Liver (tissue), 9 donors: ENCODE measurements around the gene SHC2. TPM values are rescaled to one million over a fixed set of nuclear protein-coding genes. Genes with fewer than 3 reads are reported as not detected.
A peak's percentile ranks its signal among the peaks of the same experiment; 100 is the strongest.

ENCODE experiments used
- DNase-seq: peaks from one replicate; pipeline ENCODE4 v3.0.0-alpha.2; 2017; ENCODE audit warnings: low spot score
- H3K27ac ChIP-seq, 2 donors: one replicate each; pipeline ENCODE4 v1.7.0; 2013; ENCODE audit warnings: inconsistent platforms in 2 of 2, low read length in 2 of 2, control low read depth in 1 of 2, low read depth in 1 of 2, mild to moderate bottlenecking in 1 of 2
- H3K27me3 ChIP-seq, 4 donors: one replicate each; pipeline versions ENCODE4 v1.6.1 to v1.7.0; 2013; ENCODE audit warnings: low read length in 3 of 4, inconsistent platforms in 1 of 4, mild to moderate bottlenecking in 1 of 4, moderate library complexity in 1 of 4; ENCODE audit not compliant: control insufficient read depth in 4 of 4, insufficient read depth in 4 of 4
- H3K36me3 ChIP-seq, 4 donors: one replicate each; pipeline versions ENCODE4 v1.6.1 to v1.7.0; 2013; ENCODE audit warnings: low read length in 3 of 4, mild to moderate bottlenecking in 3 of 4, low read depth in 1 of 4, moderate library complexity in 1 of 4; ENCODE audit not compliant: control insufficient read depth in 4 of 4, insufficient read depth in 3 of 4
- H3K4me1 ChIP-seq, 4 donors: one replicate each; pipeline versions ENCODE4 v1.6.1 to v1.7.0; 2013; ENCODE audit warnings: low read length in 3 of 4, mild to moderate bottlenecking in 3 of 4, moderate library complexity in 1 of 4; ENCODE audit not compliant: control insufficient read depth in 4 of 4, insufficient read depth in 4 of 4
- H3K4me3 ChIP-seq, 3 donors: one replicate each; pipeline versions ENCODE4 v1.6.1 to v1.7.0; 2013; ENCODE audit warnings: low read length in 3 of 3, control low read depth in 1 of 3, low read depth in 1 of 3, mild to moderate bottlenecking in 1 of 3
- H3K9ac ChIP-seq, 2 donors: one replicate each; pipeline ENCODE4 v1.7.0; 2013; ENCODE audit warnings: low read length in 2 of 2, mild to moderate bottlenecking in 2 of 2, moderate library complexity in 2 of 2, control low read depth in 1 of 2, low read depth in 1 of 2
- H3K9me3 ChIP-seq, 4 donors: one replicate each; pipeline versions ENCODE4 v1.6.1 to v1.7.0; 2013; ENCODE audit warnings: low read length in 3 of 4; ENCODE audit not compliant: control insufficient read depth in 4 of 4
- FOXA2 ChIP-seq: IDR thresholded peaks from 2 replicates; pipeline ENCODE4 v1.6.1; 2016; ENCODE audit warnings: antibody characterized with exemption
- GABPA ChIP-seq, 2 donors: IDR thresholded peaks in 1 of 2; conservative IDR thresholded peaks in 1 of 2; 2 replicates each; pipeline ENCODE4 v1.6.1; 2016; ENCODE audit warnings: antibody characterized with exemption in 2 of 2, mild to moderate bottlenecking in 1 of 2, moderate library complexity in 1 of 2
- HNF4A ChIP-seq, 2 donors: conservative IDR thresholded peaks; 2 replicates each; pipeline ENCODE4 v1.6.1; 2016; ENCODE audit warnings: antibody characterized with exemption in 2 of 2, mild to moderate bottlenecking in 2 of 2
- JUND ChIP-seq, 2 donors: IDR thresholded peaks; 2 replicates each; pipeline ENCODE4 v1.6.1; 2016; ENCODE audit warnings: antibody characterized with exemption in 2 of 2
- NR2F2 ChIP-seq: IDR thresholded peaks from 2 replicates; pipeline ENCODE4 v1.6.1; 2016; ENCODE audit warnings: antibody characterized with exemption
- RAD21 ChIP-seq, 2 donors: IDR thresholded peaks; 2 replicates each; pipeline ENCODE4 v1.6.1; 2016; ENCODE audit warnings: antibody characterized with exemption in 2 of 2, mild to moderate bottlenecking in 2 of 2
- REST ChIP-seq: IDR thresholded peaks from 2 replicates; pipeline ENCODE4 v1.6.1; 2016; ENCODE audit warnings: antibody characterized with exemption, mild to moderate bottlenecking
- RXRA ChIP-seq, 2 donors: IDR thresholded peaks; 2 replicates each; pipeline ENCODE4 v1.6.1; 2017 to 2018; ENCODE audit warnings: antibody characterized with exemption in 2 of 2, mild to moderate bottlenecking in 1 of 2
- SP1 ChIP-seq: IDR thresholded peaks from 2 replicates; pipeline ENCODE4 v1.6.1; 2018; ENCODE audit warnings: antibody characterized with exemption, mild to moderate bottlenecking
- TAF1 ChIP-seq: conservative IDR thresholded peaks from 2 replicates; pipeline ENCODE4 v1.6.1; 2016; ENCODE audit warnings: antibody characterized with exemption, mild to moderate bottlenecking
- YY1 ChIP-seq: IDR thresholded peaks from 2 replicates; pipeline ENCODE4 v1.6.1; 2016; ENCODE audit warnings: antibody characterized with exemption, mild to moderate bottlenecking
- ZBTB33 ChIP-seq: IDR thresholded peaks from 2 replicates; pipeline ENCODE4 v1.6.1; 2016; ENCODE audit warnings: antibody characterized with exemption
- WGBS: extraction: QIAGEN DNeasy Blood & Tissue Kit; methylation state at CpG from one replicate; pipeline ENCODE4 v1.1.7; 2013; 5-methylcytosine and 5-hydroxymethylcytosine counted together
- polyA plus RNA-seq, 2 donors: library from polyadenylated mRNA; stranded (reverse) in 1 of 2; unstranded in 1 of 2; fragments of 200-250 nt in 1 of 2; fragments of >200 nt in 1 of 2; fragmentation: Nextera tagmentation in 1 of 2; extraction: Ambion mirVana in 1 of 2; gene quantifications; one replicate each; pipeline versions ENCODE4 v1.2.1 to v1.2.3, GENCODE V29; 2013 to 2015
- total RNA-seq, 2 donors: library from RNA; depleted of rRNA; stranded (reverse); fragments of >200 nt; gene quantifications; one replicate each; pipeline ENCODE4 v1.2.3, GENCODE V29; 2014
- TF ChIP-seq, protein P1 (sequence below): IDR thresholded peaks from 2 replicates; pipeline ENCODE4 v1.6.1; 2016; ENCODE audit warnings: antibody characterized with exemption
- TF ChIP-seq, protein P2 (sequence below): fragments of 150-350 bp; IDR thresholded peaks from 2 replicates; pipeline ENCODE4 v1.5.1; 2017; ENCODE audit warnings: improper control_type of control experiment, low read depth, low read length; ENCODE audit not compliant: missing input control
- TF ChIP-seq, protein P3 (sequence below): IDR thresholded peaks from 2 replicates; pipeline ENCODE4 v1.6.1; 2016; ENCODE audit warnings: antibody characterized with exemption
- donor health status: healthy.
- donor health status: healthy.
- donor health status: healthy.
- donor health status: healthy.
- donor health status: healthy.

The SHC2 gene
- total and polyA plus RNA-seq, 4 donors = 15.6 to 43.0 (median 23.0) TPM

DNA sequence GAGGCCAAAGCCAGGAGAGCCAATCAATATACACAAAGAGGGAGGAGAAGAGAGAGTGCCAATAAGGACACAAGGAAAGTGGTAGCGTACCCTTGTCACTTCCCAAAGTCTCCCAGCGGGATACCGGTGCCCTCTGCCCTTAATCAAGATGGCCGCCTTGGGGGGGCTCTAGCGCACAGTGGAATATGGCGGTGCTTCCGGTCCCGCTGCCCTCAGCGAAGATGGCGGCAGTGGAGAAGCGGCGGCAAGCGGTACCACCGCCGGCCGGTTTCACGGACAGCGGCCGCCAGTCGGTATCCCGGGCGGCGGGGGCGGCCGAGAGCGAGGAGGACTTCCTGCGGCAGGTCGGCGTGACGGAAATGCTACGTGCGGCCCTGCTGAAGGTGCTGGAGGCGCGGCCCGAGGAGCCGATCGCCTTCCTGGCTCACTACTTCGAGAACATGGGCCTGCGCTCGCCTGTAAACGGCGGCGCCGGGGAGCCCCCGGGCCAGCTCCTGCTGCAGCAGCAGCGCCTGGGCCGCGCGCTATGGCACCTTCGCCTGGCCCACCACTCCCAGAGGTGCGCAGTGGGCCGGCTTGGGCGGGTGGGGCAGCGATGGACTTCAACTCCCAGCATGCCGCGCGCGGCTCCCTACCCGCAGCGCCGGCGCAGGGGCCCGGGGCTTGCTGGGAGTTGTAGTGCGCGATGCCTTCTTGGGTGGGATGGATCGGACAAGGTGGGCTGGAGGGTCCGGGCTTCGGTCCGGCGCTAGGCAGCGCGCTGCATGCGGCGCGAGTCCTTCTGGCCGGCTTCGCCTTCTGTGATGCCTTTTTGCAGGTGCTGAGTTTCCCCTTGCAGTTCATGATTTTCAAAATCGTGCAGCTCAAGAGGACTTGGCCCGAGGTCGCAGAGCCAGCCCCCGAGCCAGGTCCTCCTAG, 46.7 kb upstream of the SHC2 start, which contains the start of gene TPGS1:
Gene TPGS1 (plus strand): TSS at position 212 of the 918 bp plus-strand sequence. CDS start 10 bp downstream, at position 222.
- WGBS = under 1% methylated on average over 81 of the region's 81 CpGs
- Histone ChIP-seq H3K27ac (peak within 1 kb of the TSS; percentile 65 to 70), H3K4me3 (peak within 1 kb of the TSS; percentile 85 to 99 (median 94)), H3K27me3 (no peaks in the 10 kb centered on the region), H3K9ac (peak within 1 kb of the TSS; percentile 57 to 78), H3K9me3 (no peaks in the 10 kb centered on the region), H3K36me3 (peaks cover 0 to 1% (median 0%) of the 10 kb centered on the region in 4 donors), H3K4me1 (peaks cover 6 to 23% (median 15%) of the 10 kb centered on the region in 4 donors)
- DNase-seq = peak; percentile 84
- no peak for TF ChIP-seq REST
- peak; percentile 83 for TF ChIP-seq SP1
- TF ChIP-seq GABPA (IDR thresholded peaks at IDR 0.05 in 1 of 2, conservative IDR thresholded peaks at IDR 0.05 in 1 of 2) = peak; percentile 77 to 92
- peak; percentile 64 to 70 for TF ChIP-seq RXRA (IDR thresholded peaks at IDR 0.05)
- TF ChIP-seq, protein P1, sequence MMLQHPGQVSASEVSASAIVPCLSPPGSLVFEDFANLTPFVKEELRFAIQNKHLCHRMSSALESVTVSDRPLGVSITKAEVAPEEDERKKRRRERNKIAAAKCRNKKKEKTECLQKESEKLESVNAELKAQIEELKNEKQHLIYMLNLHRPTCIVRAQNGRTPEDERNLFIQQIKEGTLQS = no peak
- TF ChIP-seq YY1 = peak; percentile 100
- peak; percentile 85 for TF ChIP-seq NR2F2
- TF ChIP-seq FOXA2 = peak; percentile 40
- TF ChIP-seq HNF4A (conservative IDR thresholded peaks at IDR 0.05) = peak; percentile 29 to 63
- peak in 1 of 2 donors; percentile 39 for TF ChIP-seq JUND (IDR thresholded peaks at IDR 0.05)

GRCh38 chr19:506404-507285, 45.8 kb upstream of the SHC2 start:
- peaks cover 6 to 23% (median 15%) of the 10 kb centered on the region in 4 donors for H3K4me1 ChIP-seq
- H3K4me3 ChIP-seq = peak overlapping the region; percentile 62 to 99 (median 94)
- 7% methylated on average over 48 of the region's 48 CpGs for WGBS
- peak; percentile 76 to 86 for TF ChIP-seq RAD21 (IDR thresholded peaks at IDR 0.05)
- TF ChIP-seq SP1 = no peak
- peak; percentile 25 for TF ChIP-seq NR2F2
- no peak for TF ChIP-seq FOXA2
- TF ChIP-seq, protein P2, sequence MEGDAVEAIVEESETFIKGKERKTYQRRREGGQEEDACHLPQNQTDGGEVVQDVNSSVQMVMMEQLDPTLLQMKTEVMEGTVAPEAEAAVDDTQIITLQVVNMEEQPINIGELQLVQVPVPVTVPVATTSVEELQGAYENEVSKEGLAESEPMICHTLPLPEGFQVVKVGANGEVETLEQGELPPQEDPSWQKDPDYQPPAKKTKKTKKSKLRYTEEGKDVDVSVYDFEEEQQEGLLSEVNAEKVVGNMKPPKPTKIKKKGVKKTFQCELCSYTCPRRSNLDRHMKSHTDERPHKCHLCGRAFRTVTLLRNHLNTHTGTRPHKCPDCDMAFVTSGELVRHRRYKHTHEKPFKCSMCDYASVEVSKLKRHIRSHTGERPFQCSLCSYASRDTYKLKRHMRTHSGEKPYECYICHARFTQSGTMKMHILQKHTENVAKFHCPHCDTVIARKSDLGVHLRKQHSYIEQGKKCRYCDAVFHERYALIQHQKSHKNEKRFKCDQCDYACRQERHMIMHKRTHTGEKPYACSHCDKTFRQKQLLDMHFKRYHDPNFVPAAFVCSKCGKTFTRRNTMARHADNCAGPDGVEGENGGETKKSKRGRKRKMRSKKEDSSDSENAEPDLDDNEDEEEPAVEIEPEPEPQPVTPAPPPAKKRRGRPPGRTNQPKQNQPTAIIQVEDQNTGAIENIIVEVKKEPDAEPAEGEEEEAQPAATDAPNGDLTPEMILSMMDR = peak; percentile 96
- TF ChIP-seq, protein P1 = no peak
- no peak for TF ChIP-seq ZBTB33
- TF ChIP-seq YY1 = no peak
- TF ChIP-seq GABPA (IDR thresholded peaks at IDR 0.05 in 1 of 2, conservative IDR thresholded peaks at IDR 0.05 in 1 of 2) = no peak
- TF ChIP-seq, protein P3, sequence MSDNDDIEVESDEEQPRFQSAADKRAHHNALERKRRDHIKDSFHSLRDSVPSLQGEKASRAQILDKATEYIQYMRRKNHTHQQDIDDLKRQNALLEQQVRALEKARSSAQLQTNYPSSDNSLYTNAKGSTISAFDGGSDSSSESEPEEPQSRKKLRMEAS = peak; percentile 8
- no peak for TF ChIP-seq JUND (IDR thresholded peaks at IDR 0.05)
- peak in 1 of 2 donors; percentile 4 for TF ChIP-seq RXRA (IDR thresholded peaks at IDR 0.05)
- no peak for TF ChIP-seq HNF4A (conservative IDR thresholded peaks at IDR 0.05)
- no peak for TF ChIP-seq TAF1

More at GRCh38 chr19:506404-507285, 45.8 kb upstream of the SHC2 start:
- no peaks in the 10 kb centered on the region for H3K9me3 ChIP-seq
- peaks cover 0 to 1% (median 0%) of the 10 kb centered on the region in 4 donors for H3K36me3 ChIP-seq
- H3K27ac ChIP-seq = peak overlapping the region; percentile 65 to 70
- H3K9ac ChIP-seq = peak overlapping the region; percentile 15 to 78
- peak; percentile 93 for DNase-seq
- no peaks in the 10 kb centered on the region for H3K27me3 ChIP-seq
